Memory B cell (primary cell): Measurements from ENCODE around the gene WNT5A.

Source experiments
- ATAC-seq: fragments of 150-1000 bp; cut with Tn5 transposase; 2 replicates; pipeline ENCODE4 v1.10.0; 2021; ENCODE audit warnings: low read depth, mild to moderate bottlenecking, moderate library complexity
- DNase-seq, 2 donors: peaks; one replicate each; pipeline ENCODE4 v3.0.0; 2022; ENCODE audit warnings: low spot score in 2 of 2
- H3K27ac Mint-ChIP-seq: one replicate; pipeline ENCODE4 v1.8.0; 2022; ENCODE audit warnings: mild to moderate bottlenecking, moderate library complexity, mixed read lengths
- H3K27me3 Mint-ChIP-seq: one replicate; pipeline ENCODE4 v1.8.0; 2022; ENCODE audit warnings: mixed read lengths
- H3K36me3 Mint-ChIP-seq: one replicate; pipeline ENCODE4 v1.8.0; 2022; ENCODE audit warnings: mild to moderate bottlenecking, mixed read lengths
- H3K4me1 Mint-ChIP-seq: one replicate; pipeline ENCODE4 v1.8.0; 2022; ENCODE audit warnings: mixed read lengths
- H3K4me3 Mint-ChIP-seq: one replicate; pipeline ENCODE4 v1.8.0; 2022; ENCODE audit warnings: mild to moderate bottlenecking, moderate library complexity, mixed read lengths
- H3K9me3 Mint-ChIP-seq: one replicate; pipeline ENCODE4 v1.8.0; 2022; ENCODE audit warnings: mixed read lengths

Gene WNT5A

GRCh38 chr3:55459838-55460237, 27.3 kb downstream of the WNT5A start:
- Mint-ChIP-seq H3K27ac (no peak overlapping the region), H3K4me1 (no peaks in the 10 kb centered on the region), H3K4me3 (no peak overlapping the region), H3K9me3 (peaks cover 3% of the 10 kb centered on the region), H3K36me3 (no peaks in the 10 kb centered on the region), H3K27me3 (no peaks in the 10 kb centered on the region)
- ATAC-seq (no peak), DNase-seq (no peak)

DNA sequence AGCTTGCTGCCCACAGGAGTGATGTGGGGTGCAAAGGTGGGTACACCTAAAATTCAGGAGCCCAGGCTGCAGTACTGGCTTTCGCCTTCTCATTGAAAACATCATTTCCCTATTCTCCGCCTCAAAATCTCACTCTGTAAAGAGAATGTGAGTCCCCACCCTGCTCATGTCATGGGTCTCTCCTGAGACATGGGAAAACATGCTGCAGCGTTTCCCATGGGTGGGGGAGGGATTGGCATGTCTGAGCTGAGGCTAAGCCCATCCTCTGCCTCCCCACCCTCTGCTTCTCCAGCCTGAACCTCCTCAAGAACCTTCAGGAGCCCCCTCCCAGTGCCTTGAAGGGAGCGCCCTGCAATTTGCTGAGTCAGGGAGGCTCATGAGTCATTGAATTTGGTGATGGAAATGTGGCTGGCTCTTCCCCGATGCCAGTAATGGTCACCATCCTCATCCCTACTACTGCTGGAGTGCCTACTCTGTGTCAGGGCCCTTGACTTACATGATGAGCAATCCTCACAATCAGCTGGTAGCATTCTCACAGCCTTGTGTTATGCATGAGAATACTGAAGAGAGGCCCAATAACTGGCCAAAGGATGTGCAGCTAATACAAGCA, 28.8 kb downstream of the WNT5A start:
- Mint-ChIP-seq H3K4me3 (no peak overlapping the region), H3K27ac (no peak overlapping the region), H3K4me1 (no peaks in the 10 kb centered on the region), H3K27me3 (no peaks in the 10 kb centered on the region), H3K36me3 (no peaks in the 10 kb centered on the region), H3K9me3 (peaks cover 6% of the 10 kb centered on the region)
- DNase-seq (no peak), ATAC-seq (no peak)

GRCh38 chr3:55455915-55456314, 31.2 kb downstream of the WNT5A start:
- DNase-seq (no peak), ATAC-seq (no peak)
- H3K4me1 Mint-ChIP-seq, result no peaks in the 10 kb centered on the region
- no peaks in the 10 kb centered on the region for H3K27me3 Mint-ChIP-seq
- no peak overlapping the region for H3K4me3 Mint-ChIP-seq
- no peak overlapping the region for H3K27ac Mint-ChIP-seq
- peaks cover 6% of the 10 kb centered on the region for H3K9me3 Mint-ChIP-seq
- H3K36me3 Mint-ChIP-seq, result no peaks in the 10 kb centered on the region

DNA sequence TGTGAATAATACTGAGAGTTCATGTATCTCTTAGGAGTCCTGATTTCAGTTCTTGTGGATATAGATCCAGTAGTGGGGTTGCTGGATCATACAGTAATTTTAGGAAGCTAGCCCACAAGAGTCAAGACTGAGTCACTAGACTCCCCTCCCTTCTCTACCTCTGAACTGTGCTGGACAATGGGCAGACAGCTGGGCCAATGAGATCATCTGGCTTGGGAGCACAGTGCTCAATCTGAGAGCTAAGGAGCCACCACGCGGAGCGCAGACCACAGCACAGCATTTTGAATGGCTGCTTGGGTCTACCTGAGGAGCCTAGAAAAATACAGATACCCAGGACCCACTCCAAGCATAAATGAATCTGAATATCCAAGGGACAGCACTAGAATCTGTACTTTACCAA, 32.5 kb downstream of the WNT5A start:
- Mint-ChIP-seq H3K27ac (no peak overlapping the region), H3K4me1 (no peaks in the 10 kb centered on the region), H3K36me3 (no peaks in the 10 kb centered on the region), H3K27me3 (no peaks in the 10 kb centered on the region), H3K4me3 (no peak overlapping the region), H3K9me3 (peaks cover 3% of the 10 kb centered on the region)
- DNase-seq (no peak), ATAC-seq (no peak)

DNA sequence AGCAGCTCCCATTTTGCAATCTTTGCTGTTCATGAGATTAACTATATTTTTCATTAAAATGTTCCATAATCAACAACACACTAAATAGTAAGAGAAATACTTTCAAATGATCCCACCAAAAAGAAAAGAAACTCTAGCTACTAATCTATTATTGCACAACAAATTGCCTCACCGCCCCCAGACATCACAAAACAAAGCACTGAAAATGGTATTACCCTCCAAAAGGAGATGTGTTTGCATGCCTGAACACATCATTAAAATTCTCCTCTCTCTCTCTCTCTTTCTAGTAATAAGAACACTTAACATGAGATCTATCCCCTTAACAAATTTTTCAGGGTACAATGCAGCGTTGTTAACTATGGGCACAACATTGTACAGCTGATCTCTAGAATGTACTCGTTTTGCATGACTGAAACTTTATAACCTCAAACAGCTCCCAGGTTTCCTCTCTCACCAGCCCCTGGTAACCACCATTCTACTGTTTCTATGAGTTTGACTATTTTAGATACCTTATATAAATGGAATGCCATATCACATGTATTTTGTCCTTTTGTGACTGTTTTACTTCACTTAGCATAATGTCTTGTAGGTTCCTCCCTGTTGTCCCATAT, 33.1 kb downstream of the WNT5A start:
- ATAC-seq, result no peak
- Mint-ChIP-seq H3K36me3 (no peaks in the 10 kb centered on the region), H3K27ac (no peak overlapping the region), H3K4me1 (no peaks in the 10 kb centered on the region), H3K27me3 (no peaks in the 10 kb centered on the region), H3K4me3 (no peak overlapping the region), H3K9me3 (peaks cover 3% of the 10 kb centered on the region)
- no peak for DNase-seq

GRCh38 chr3:55452886-55453285, 34.2 kb downstream of the WNT5A start:
- DNase-seq, result no peak
- H3K36me3 Mint-ChIP-seq, result no peaks in the 10 kb centered on the region

GRCh38 chr3:55449527-55449926, 37.6 kb downstream of the WNT5A start:
- ATAC-seq (no peak), DNase-seq (no peak)
- H3K27ac Mint-ChIP-seq, result no peak overlapping the region
- H3K4me3 Mint-ChIP-seq, result no peak overlapping the region
- no peaks in the 10 kb centered on the region for H3K4me1 Mint-ChIP-seq
- H3K27me3 Mint-ChIP-seq, result no peaks in the 10 kb centered on the region
- peaks cover 3% of the 10 kb centered on the region for H3K9me3 Mint-ChIP-seq
- H3K36me3 Mint-ChIP-seq, result no peaks in the 10 kb centered on the region

More at GRCh38 chr3:55452886-55453285, 34.2 kb downstream of the WNT5A start:
- ATAC-seq, result no peak
- Mint-ChIP-seq H3K27ac (no peak overlapping the region), H3K27me3 (no peaks in the 10 kb centered on the region), H3K9me3 (peaks cover 3% of the 10 kb centered on the region), H3K4me3 (no peak overlapping the region), H3K4me1 (no peaks in the 10 kb centered on the region)

GRCh38 chr3:55446850-55447249, 40.3 kb downstream of the WNT5A start:
- Mint-ChIP-seq H3K36me3 (no peaks in the 10 kb centered on the region), H3K4me1 (no peaks in the 10 kb centered on the region), H3K9me3 (no peaks in the 10 kb centered on the region), H3K4me3 (no peak overlapping the region), H3K27me3 (no peaks in the 10 kb centered on the region), H3K27ac (no peak overlapping the region)
- DNase-seq, result no peak
- no peak for ATAC-seq

DNA sequence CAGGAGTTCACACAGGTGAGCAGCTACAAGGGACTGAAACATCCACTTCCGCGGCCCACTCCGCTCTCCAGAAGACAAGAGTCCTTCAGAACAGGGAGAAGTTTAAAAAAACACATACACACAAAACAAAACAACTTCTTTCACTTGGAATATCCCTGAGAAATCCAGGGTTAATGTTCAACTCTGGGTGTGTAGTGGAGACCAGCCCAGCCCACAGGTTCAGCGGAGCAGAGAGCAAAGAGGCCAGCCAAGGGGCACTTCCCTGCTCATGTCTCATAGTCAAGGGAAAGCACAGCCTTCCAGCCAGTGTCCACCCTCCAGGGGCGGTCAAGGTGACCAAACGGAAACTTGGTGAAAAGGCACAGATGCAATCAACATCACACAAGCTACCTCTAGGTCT, 41.6 kb downstream of the WNT5A start:
- Mint-ChIP-seq H3K4me1 (no peaks in the 10 kb centered on the region), H3K36me3 (no peaks in the 10 kb centered on the region), H3K9me3 (no peaks in the 10 kb centered on the region)

GRCh38 chr3:55443346-55443745, 43.8 kb downstream of the WNT5A start:
- no peaks in the 10 kb centered on the region for H3K9me3 Mint-ChIP-seq
- no peak overlapping the region for H3K4me3 Mint-ChIP-seq
- H3K27me3 Mint-ChIP-seq, result no peaks in the 10 kb centered on the region
- ATAC-seq (no peak), DNase-seq (no peak)
- no peaks in the 10 kb centered on the region for H3K36me3 Mint-ChIP-seq
- H3K27ac Mint-ChIP-seq, result no peak overlapping the region
- H3K4me1 Mint-ChIP-seq, result no peaks in the 10 kb centered on the region

More for the DNA sequence above, 41.6 kb downstream of the WNT5A start:
- Mint-ChIP-seq H3K27me3 (no peaks in the 10 kb centered on the region), H3K4me3 (no peak overlapping the region), H3K27ac (no peak overlapping the region)
- no peak for ATAC-seq
- DNase-seq, result no peak

DNA sequence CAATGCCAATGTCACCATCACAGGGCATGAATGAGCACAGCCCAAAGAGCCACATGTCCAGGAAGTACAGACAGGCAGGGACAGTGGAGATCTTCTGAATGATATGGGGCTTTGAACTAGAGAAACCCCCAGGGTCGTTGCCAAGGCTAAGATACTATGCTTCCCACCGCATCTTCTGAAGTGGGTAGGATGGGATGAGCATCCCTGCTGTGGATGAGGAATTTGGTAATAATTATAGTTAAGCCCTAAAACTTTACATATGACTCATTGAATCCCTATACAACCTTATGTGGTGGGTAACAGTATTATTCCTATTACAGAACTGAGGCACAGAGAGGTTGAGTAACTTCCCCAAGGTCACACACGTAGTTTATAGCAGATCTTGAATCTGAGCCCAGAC, 44.2 kb downstream of the WNT5A start:
- no peak overlapping the region for H3K4me3 Mint-ChIP-seq
- H3K9me3 Mint-ChIP-seq, result no peaks in the 10 kb centered on the region
- H3K4me1 Mint-ChIP-seq, result no peaks in the 10 kb centered on the region
- ATAC-seq (no peak), DNase-seq (no peak)
- H3K27ac Mint-ChIP-seq, result no peak overlapping the region
- no peaks in the 10 kb centered on the region for H3K36me3 Mint-ChIP-seq
- no peaks in the 10 kb centered on the region for H3K27me3 Mint-ChIP-seq

GRCh38 chr3:55441499-55441898, 45.6 kb downstream of the WNT5A start:
- no peak for ATAC-seq
- no peak for DNase-seq
- Mint-ChIP-seq H3K27me3 (no peaks in the 10 kb centered on the region), H3K36me3 (no peaks in the 10 kb centered on the region), H3K4me1 (no peaks in the 10 kb centered on the region), H3K4me3 (no peak overlapping the region), H3K27ac (no peak overlapping the region), H3K9me3 (no peaks in the 10 kb centered on the region)

DNA sequence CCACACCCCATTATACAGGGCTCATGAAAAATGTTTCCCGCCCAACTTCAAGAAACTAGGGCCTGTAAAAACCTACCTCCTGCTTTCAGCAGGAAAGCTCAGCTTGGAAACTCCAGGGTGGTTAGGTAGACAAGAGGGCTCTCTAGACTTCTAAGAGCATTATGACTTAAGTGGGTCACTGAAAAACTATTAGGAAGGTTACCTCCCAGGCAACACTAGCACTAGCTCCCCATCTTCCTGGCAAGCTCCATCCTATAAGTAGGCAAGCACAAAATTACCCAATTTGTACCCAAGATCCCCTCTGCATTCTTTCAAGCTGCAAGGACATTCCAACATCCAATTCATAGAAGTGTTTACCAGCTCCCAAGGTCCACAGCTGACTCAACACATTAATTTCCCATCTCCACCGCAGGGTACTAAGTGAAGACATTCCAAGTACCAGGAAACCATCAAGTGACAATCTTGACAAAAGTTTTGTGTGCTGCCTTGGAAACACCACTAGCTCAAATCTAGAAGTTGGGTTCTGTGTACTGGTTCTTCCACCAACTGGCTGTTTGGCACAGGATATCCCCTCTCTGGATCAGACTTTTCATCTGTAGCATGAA, 46.9 kb downstream of the WNT5A start:
- Mint-ChIP-seq H3K27ac (no peak overlapping the region), H3K36me3 (no peaks in the 10 kb centered on the region), H3K27me3 (no peaks in the 10 kb centered on the region), H3K4me3 (no peak overlapping the region), H3K4me1 (no peaks in the 10 kb centered on the region), H3K9me3 (no peaks in the 10 kb centered on the region)
- DNase-seq (no peak), ATAC-seq (no peak)

DNA sequence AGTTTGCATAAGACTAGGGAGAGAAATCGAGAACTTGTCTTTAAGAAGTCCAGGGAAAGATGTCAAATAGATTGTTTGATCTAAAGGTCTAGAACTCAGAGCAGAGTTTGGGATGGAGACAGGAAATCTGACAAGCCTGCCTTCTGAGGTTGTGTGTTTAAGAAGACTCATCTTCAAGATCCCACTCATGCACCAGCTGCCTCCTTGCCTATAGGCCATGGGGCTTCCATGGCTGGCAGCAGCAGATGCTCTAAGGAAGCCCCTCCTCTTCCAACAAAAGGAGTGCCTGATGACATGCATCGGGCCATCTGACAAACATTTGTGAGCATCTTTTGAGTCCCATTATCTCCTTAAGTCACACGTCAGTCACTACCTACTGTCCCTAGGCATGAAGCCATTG, 47.4 kb downstream of the WNT5A start:
- Mint-ChIP-seq H3K36me3 (no peaks in the 10 kb centered on the region), H3K27me3 (no peaks in the 10 kb centered on the region), H3K4me1 (no peaks in the 10 kb centered on the region), H3K9me3 (no peaks in the 10 kb centered on the region), H3K4me3 (no peak overlapping the region), H3K27ac (no peak overlapping the region)
- no peak for DNase-seq
- ATAC-seq, result no peak

DNA sequence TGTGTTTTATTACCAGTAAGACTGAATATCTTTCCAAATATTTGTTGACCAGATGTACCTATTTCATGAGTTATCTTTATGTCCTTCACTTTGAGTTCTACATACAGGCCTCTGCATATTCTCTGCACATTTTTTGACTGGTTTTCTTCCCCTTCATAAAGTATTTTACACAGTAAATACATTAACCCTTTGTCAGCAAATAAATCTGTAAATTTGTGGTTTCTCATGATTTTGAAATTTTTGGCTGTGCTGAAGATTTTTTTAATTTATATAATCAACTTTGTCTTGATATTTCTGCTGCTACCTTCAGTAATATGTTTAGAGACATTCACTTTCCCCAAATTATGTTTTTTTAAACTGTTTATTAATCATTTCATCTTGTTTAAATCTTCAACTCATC, 50.5 kb downstream of the WNT5A start:
- Mint-ChIP-seq H3K4me1 (no peaks in the 10 kb centered on the region), H3K36me3 (no peaks in the 10 kb centered on the region), H3K9me3 (peaks cover 3% of the 10 kb centered on the region), H3K4me3 (no peak overlapping the region), H3K27me3 (no peaks in the 10 kb centered on the region), H3K27ac (no peak overlapping the region)
- ATAC-seq (no peak), DNase-seq (no peak)
